NCI-H2196 (cell line): ENCODE results near the gene AMER2.
"Not testable (repeated sequence)": the region's sequence is repeated elsewhere in the genome, so short reads cannot be mapped to it uniquely, and the experiment has no call there.

ENCODE experiments used
- DNase-seq: peaks from one replicate; lab custom pipeline; 2025; ENCODE audit not compliant: unreplicated experiment; lab: John Stamatoyannopoulos, UW

The AMER2 gene

GRCh38 chr13:25186187-25186586 lies 14.1 kb upstream of the AMER2 start:
- no peak for DNase-seq

DNA sequence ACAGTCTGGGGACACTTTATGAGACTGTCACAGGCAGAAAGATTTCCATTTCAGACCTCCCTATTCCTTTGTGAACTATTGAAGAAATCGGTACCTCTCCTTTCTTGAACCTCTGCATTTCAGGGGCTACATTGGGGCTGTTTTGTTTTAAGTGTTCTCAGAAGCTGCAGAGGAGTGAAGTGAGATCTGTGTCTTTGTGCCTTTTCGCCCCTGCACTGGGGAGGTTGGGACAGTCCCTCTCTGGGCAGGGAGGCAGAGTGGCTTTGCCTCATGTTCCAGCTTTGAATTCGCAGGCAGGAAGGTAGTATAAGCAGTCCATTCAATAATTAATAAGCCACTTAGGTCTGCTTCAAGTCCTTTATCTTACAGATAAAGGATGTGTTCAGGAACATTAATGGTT lies 9.5 kb upstream of the AMER2 start:
- no peak for DNase-seq

GRCh38 chr13:25180775-25181537 lies 8.9 kb upstream of the AMER2 start:
- no peak for DNase-seq

DNA sequence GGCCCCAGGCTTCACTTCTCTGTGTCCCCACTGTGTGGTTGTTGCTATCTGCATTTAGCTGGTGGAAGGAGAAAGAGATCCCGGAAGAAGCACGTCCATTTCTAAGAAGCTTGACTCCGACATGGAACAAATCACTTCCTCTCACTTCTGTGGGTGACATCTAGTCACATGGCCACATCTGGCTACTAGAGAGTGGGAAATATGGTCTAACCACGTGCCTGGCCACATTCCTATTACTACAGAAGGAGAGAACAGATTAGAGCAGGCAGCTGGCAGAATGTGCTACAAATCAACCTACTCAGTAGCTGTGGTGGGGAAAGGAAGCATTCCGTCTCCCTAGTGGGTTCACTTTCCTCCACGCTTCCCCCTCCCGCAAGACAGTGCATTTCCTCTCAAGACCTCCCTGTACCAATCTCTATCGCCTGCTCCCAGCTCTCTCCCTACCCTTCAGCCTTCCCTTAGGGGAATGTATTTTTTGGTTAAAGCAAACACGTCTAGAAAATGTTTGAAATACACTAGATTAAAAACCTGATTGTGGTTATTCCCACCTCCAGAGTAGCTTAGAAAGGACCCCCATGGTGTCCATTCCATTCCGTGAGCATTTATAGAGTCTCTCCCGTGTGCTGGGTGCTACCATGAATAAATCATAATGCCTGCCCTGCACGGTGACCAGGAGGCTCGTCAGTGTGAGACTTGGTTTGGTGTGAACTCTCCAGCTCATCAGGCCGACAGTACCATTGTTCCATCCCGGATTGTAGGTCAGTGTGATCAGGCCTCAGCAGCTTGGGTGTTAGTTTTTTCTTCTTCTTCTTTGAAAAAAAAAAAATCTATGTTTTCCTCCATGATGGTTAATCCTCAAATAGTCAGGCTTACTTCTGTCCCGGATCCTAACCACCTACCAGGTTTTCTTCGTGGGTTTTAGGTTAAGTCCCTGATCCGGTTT lies 8.0 kb upstream of the AMER2 start:
- no peak for DNase-seq

DNA sequence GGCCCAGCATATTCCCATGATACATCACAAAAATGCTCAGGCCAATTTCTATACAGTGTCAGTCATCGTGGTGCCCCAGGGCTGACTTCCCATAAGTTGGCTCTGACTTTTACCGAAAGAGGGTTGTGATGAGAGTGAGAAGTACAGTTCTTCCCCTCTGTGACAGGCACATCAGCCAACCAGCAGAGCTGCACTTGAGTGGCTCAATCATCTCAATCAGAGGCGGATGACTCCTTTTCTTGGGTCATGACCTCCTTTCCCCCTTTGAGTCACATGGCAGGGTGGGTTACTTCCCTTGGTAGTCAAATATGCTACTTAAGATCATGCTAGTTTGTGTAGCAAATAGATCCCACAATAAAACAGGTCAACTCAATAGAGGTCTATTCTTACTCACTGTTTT lies 6.9 kb upstream of the AMER2 start:
- no peak for DNase-seq

GRCh38 chr13:25178070-25178469 lies 6.0 kb upstream of the AMER2 start:
- DNase-seq: no peak

GRCh38 chr13:25177636-25178035 lies 5.5 kb upstream of the AMER2 start:
- no peak for DNase-seq

DNA sequence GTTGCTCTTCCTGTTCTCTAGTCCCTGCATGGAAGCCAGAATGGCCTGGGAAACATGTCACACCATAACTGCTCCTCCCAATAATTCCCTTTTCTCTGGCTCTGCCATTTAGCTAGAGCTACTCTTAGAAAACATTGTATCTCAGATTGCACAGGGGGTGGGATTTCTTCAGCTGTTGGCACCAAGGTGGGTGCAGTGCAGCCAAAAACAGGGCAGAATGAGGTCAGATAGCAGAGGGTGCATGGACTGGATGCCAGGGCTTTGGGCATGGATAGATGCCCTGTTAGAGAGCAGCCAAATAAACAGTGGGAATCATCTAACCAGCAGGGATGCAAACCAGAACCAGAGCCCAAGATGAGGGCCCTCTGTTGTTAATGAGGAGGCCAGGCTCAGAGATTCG lies 4.9 kb upstream of the AMER2 start:
- DNase-seq: no peak

- DNase-seq: no peak
Observed at GRCh38 chr13:25175431-25175830, 3.3 kb upstream of the AMER2 start.

DNA sequence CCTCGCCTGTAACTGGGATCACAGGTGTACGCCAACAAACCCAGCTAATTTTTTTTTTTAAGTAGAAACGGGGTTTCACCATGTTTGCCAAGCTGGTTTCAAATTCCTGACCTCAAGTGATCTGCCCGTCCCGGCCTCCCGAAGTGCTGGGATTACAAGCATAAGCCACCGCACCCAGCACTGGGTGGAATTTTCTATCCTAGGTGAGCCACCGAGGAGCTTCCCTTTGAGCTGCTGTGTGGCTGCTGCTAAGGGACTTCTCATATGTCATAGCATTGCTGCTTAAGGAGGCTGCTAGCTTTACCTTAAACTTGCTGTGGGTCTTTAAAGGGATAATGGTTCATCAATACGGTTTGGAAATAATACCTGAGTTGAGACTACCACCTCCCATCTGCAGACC lies 2.9 kb upstream of the AMER2 start:
- DNase-seq: no peak

DNA sequence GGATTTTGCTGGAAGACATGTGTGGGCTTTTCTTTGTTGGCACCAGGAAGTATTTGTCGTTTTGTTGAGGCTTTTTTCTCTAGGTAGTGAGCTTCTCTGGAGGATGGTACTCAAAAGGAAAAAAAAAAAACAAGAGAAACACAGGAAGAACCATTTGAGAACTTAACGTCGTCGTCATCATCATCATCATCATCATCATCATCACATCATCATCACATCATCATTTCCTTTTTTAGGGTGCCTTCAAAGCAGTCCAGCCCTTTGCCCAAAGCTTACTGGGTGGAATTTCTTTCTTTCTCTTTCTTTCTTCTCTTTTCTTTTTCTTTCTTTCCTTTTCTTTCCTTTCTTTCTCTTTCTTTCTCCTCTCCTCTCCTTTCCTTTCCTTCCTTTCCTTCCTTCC lies 2.2 kb upstream of the AMER2 start:
- no peak for DNase-seq

- no peak for DNase-seq
Observed at GRCh38 chr13:25172303-25172630, 179 bp upstream of the AMER2 start.

DNA sequence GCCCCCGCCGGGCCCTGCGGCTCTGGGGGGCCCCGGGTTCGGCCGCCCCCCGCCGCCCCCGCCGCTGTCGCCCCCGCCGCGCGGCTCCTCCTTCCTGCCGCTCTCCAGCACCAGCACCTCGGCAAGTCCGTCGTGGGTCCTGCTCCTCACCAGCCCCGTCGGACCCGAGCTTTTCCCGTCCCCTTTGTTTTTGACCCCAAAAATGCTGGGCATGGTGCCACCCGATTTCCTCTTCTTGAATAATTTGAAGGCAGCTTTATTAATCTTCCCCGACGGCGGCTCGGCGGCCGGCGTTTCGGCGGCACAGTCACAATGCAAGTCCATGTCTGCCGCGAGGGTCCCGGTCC lies 945 bp downstream of the AMER2 start:
- no peak for DNase-seq

GRCh38 chr13:25170554-25171111 lies 1.5 kb downstream of the AMER2 start:
- DNase-seq: no peak

DNA sequence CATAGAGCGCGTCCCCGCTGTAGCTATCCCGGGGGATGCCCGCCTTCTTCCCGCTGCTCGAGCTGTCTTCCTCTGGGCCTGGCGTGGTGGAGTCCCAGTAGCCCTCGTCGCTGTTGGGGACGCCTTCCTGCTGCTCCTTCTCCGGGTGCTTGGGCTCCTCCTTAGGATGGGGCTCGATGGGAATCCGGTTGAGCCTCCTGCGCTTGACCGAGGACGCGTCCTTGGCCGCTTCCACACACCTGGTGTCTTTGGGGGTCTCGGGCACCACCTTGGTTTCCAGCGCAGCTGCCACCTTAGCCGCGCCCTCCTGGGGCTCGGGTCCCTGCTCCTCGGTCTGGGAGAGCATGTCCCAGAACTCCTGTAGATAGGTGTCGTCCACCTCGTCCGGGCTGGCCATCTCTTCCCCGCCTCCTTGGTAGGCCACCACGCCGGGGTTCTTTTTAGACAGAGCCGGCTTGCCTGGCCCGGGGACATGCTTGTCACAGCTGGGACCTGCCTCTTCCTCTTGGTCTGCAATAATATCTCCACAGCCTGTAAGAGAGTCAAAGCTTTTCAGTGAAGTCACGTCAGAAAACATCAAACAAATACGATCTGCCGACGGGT lies 2.0 kb downstream of the AMER2 start:
- no peak for DNase-seq

DNA sequence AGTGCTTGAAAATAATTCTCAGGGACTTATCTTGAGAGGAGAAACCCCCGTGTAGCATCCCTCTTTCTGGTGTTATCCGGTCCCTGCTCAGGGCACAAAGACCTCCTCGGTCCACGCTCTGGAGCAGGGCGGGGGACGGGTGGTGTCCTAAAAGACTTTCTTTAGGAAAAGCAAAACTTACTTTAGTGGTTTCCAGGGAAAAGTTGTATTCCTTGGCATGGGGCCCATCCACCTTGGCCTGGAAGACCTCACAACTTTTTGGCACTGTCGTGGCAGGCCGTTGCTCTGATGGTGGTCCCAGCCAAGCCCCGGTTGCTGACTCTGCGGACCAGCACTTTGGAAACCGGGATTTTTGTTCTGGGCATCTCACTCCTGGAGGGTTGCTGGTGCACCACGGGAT lies 2.7 kb downstream of the AMER2 start:
- DNase-seq: no peak

- no peak for DNase-seq
Observed at GRCh38 chr13:25168790-25169189, 3.3 kb downstream of the AMER2 start.

GRCh38 chr13:25167382-25168174 lies 4.5 kb downstream of the AMER2 start:
- DNase-seq: no peak

DNA sequence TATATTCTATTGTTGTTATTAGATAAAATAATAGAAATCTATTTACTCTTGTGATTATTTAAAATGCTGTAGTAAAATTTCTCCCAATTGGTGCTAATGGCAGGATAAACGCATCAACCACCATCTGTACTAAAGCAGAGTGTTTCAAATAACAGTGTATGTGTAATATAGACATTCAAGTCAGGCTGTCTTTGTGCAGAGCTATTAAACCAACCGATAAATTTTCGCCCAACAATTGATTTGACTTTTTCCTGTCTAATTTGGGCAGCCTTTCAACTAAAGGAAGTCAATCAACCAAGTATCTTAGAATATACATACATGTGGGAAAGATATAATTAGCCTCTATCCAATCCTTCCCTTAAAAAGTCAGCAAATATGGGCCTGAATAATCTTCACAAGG lies 5.8 kb downstream of the AMER2 start:
- no peak for DNase-seq

DNA sequence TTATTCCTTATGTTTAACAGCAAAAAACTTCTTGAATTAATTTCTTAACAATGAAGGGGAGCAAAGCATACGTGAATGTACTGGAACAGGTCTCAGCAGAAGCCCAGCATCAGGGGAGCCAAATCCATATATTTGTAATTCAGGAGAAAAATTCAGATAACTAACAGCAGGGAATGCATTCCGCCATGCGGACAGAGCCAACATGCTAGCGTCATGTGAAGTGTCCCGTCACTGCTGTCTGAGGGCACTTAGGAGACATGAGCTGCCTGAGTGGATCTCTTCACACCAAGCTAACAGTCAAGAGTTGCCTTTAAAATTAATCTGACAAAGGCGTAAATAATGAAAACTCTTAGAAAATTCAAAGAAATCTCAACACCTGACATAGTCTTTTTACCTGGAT lies 6.4 kb downstream of the AMER2 start:
- DNase-seq: no peak

- DNase-seq: not testable (repeated sequence)
Observed at GRCh38 chr13:25165163-25165562, 6.9 kb downstream of the AMER2 start.
